A549 (cell line): ENCODE measurements around the gene KLF6.

Experiments used
- BHLHE40 ChIP-seq: IDR thresholded peaks from 2 replicates; pipeline ENCODE4 v1.6.1; 2012; ENCODE audit warnings: low read depth, low read length, inconsistent platforms
- CTCF ChIP-seq: fragments of >200 bp; sonication (Bioruptor Twin); formaldehyde crosslinking; IDR thresholded peaks from 3 replicates; pipeline ENCODE4 v1.5.1; 2016
- ELK1 ChIP-seq: fragments of 150-350 bp; IDR thresholded peaks from 2 replicates; pipeline ENCODE4 v1.6.1; 2014; ENCODE audit warnings: low read depth, mild to moderate bottlenecking, low read length
- GATA3 ChIP-seq: IDR thresholded peaks from 2 replicates; pipeline ENCODE4 v1.6.1; 2012; ENCODE audit warnings: borderline replicate concordance
- KDM1A ChIP-seq: fragments of 200-600 bp; sonication (generic); IDR thresholded peaks from 2 replicates; pipeline ENCODE4 v1.6.1; 2016; ENCODE audit warnings: low read depth, mild to moderate bottlenecking
- MAX ChIP-seq: IDR thresholded peaks from 2 replicates; pipeline ENCODE4 v1.6.1; 2012
- RFX5 ChIP-seq: fragments of 450-650 bp; IDR thresholded peaks from 2 replicates; pipeline ENCODE4 v1.7.1; 2014; ENCODE audit warnings: antibody characterized with exemption, mild to moderate bottlenecking, moderate library complexity
- ZFP36 ChIP-seq: fragments of 450-650 bp; IDR thresholded peaks from 2 replicates; pipeline ENCODE4 v1.6.1; 2014; ENCODE audit warnings: borderline replicate concordance; ENCODE audit not compliant: partially characterized antibody

GRCh38 chr10:3774814-3775695 lies 10.0 kb downstream of the KLF6 start:
- TF ChIP-seq KDM1A (no peak), RFX5 (no peak), CTCF (no peak), ELK1 (no peak), GATA3 (no peak), BHLHE40 (no peak), MAX (peak; percentile 34; the same call in 1 of the 2 replicates), ZFP36 (no peak)
